Measurements from ENCODE around the gene HAGHL.

The HAGHL gene

DNA sequence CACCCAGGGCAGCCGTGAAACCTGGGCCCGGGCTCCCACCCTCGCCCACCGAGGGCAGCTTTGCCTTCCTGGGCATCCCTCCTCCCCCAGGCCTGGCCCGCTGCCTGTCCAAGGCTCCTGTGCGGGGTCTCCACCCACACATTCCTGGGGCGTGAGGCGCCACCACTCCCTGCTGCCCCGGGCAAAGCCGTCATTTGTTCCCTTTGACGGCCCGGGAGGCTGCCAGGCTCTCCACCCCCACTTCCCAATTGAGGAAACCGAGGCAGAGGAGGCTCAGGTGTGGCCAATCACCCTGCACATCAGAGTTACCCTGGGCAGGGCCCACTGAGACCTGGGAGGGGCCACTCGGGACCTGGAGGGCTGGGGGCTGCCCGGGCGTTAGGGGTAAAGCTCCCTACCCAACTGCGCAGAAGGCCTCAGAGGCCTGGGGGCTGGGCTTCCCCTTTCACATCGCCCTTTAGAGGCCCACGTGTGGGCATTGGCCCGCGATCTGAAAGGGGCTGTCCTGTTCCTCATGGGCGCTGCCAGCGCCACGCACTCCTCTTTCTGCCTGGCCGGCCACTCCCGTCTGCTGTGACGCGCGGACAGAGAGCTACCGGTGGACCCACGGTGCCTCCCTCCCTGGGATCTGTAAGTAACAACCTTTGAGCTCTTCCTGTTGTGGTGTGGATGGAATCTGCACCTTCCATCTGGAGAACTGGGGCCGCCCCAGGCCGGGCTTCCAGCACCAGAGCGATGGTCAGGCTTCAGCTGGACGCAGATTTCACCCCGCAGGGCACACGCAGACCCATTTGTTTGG is 33.8 kb downstream of the HAGHL start, which contains the start of gene MSLN:
Gene MSLN (plus strand): TSS at position 190 of the 799 bp plus-strand sequence. CDS start 1,947 bp downstream, outside the sequence.
- peak; percentile 11; the same call in 1 of the 3 replicates for ATAC-seq
- no peak for TF ChIP-seq ZNF565 (CRISPR knock-in tag; conservative IDR thresholded peaks at IDR 0.05; ENCODE audit: low read depth)
- TF ChIP-seq, protein P1, sequence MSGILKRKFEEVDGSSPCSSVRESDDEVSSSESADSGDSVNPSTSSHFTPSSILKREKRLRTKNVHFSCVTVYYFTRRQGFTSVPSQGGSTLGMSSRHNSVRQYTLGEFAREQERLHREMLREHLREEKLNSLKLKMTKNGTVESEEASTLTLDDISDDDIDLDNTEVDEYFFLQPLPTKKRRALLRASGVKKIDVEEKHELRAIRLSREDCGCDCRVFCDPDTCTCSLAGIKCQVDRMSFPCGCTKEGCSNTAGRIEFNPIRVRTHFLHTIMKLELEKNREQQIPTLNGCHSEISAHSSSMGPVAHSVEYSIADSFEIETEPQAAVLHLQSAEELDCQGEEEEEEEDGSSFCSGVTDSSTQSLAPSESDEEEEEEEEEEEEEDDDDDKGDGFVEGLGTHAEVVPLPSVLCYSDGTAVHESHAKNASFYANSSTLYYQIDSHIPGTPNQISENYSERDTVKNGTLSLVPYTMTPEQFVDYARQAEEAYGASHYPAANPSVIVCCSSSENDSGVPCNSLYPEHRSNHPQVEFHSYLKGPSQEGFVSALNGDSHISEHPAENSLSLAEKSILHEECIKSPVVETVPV (CRISPR knock-in tag; IDR thresholded peaks at IDR 0.05), result no peak
- TF ChIP-seq, protein P2, sequence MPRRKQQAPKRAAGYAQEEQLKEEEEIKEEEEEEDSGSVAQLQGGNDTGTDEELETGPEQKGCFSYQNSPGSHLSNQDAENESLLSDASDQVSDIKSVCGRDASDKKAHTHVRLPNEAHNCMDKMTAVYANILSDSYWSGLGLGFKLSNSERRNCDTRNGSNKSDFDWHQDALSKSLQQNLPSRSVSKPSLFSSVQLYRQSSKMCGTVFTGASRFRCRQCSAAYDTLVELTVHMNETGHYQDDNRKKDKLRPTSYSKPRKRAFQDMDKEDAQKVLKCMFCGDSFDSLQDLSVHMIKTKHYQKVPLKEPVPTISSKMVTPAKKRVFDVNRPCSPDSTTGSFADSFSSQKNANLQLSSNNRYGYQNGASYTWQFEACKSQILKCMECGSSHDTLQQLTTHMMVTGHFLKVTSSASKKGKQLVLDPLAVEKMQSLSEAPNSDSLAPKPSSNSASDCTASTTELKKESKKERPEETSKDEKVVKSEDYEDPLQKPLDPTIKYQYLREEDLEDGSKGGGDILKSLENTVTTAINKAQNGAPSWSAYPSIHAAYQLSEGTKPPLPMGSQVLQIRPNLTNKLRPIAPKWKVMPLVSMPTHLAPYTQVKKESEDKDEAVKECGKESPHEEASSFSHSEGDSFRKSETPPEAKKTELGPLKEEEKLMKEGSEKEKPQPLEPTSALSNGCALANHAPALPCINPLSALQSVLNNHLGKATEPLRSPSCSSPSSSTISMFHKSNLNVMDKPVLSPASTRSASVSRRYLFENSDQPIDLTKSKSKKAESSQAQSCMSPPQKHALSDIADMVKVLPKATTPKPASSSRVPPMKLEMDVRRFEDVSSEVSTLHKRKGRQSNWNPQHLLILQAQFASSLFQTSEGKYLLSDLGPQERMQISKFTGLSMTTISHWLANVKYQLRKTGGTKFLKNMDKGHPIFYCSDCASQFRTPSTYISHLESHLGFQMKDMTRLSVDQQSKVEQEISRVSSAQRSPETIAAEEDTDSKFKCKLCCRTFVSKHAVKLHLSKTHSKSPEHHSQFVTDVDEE (CRISPR knock-in tag; IDR thresholded peaks at IDR 0.05), result no peak
- TF ChIP-seq TOX (CRISPR knock-in tag; IDR thresholded peaks at IDR 0.05; ENCODE audit: borderline replicate concordance), result no peak
- no peak for TF ChIP-seq ISL1 (CRISPR knock-in tag; IDR thresholded peaks at IDR 0.05)
- no peak for TF ChIP-seq ZC3H10 (CRISPR knock-in tag; IDR thresholded peaks at IDR 0.05)

DNA sequence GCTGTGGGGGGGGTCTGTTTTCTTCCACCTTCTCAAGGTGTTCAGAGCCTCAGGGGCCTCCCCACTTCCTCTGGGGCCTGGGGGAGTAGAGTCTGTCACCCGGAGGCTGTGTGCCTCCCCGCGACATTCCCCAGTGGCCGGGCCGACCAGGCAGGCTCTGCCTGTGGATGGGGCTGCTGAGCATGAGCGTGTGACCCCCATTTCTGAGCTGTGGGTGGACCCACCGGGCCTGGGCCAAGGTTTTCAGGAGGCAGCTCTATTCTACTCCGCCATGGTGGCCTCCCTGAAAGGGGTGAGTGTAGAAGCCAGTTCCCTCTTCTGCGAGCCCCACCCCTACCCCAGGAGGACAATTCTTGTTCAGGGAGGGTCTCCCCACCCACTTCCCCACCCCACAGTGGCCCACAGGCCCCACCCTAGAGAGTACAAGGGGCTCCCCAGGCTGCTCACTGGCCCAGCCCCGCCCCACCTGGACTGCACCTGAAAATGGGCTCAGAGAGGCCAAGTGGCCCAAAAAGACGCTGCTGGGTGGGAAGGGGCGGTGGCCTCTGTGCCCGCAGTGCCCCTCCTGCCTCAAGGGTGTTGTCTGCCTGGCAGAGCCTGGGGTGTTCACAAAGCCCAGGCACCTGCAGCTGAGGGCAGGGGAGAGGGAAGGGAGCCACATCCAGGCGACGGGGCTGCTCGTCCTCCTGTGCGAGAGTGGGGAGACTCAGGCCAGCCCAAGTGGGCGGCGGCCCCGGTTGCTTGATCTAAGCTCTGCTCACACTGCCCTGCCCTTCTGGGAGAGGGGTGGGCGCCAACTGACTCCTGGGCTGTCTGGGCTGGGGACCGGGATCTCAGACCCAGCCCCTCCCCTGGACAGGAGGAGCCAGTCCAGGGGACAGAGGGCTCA is 35.0 kb downstream of the HAGHL start:
- no peak for ATAC-seq
- TF ChIP-seq, protein P3, sequence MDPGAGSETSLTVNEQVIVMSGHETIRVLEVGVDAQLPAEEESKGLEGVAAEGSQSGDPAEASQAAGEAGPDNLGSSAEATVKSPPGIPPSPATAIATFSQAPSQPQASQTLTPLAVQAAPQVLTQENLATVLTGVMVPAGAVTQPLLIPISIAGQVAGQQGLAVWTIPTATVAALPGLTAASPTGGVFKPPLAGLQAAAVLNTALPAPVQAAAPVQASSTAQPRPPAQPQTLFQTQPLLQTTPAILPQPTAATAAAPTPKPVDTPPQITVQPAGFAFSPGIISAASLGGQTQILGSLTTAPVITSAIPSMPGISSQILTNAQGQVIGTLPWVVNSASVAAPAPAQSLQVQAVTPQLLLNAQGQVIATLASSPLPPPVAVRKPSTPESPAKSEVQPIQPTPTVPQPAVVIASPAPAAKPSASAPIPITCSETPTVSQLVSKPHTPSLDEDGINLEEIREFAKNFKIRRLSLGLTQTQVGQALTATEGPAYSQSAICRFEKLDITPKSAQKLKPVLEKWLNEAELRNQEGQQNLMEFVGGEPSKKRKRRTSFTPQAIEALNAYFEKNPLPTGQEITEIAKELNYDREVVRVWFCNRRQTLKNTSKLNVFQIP (CRISPR knock-in tag; IDR thresholded peaks at IDR 0.05; ENCODE audit: borderline replicate concordance, low read depth), result no peak
- no peak for TF ChIP-seq PPARA (CRISPR knock-in tag; IDR thresholded peaks at IDR 0.05; ENCODE audit: borderline replicate concordance)
- no peak for TF ChIP-seq ZNF8 (CRISPR knock-in tag; IDR thresholded peaks at IDR 0.05)
- TF ChIP-seq CSDC2 (CRISPR knock-in tag; IDR thresholded peaks at IDR 0.05), result no peak
- no peak for TF ChIP-seq OSR1 (CRISPR knock-in tag; IDR thresholded peaks at IDR 0.05)
- no peak for TF ChIP-seq ZFP30 (CRISPR knock-in tag; IDR thresholded peaks at IDR 0.05)
- TF ChIP-seq ZNF565 (CRISPR knock-in tag; conservative IDR thresholded peaks at IDR 0.05; ENCODE audit: low read depth), result no peak
- TF ChIP-seq BACH2 (CRISPR knock-in tag; IDR thresholded peaks at IDR 0.05; ENCODE audit: borderline replicate concordance), result no peak
- no peak for TF ChIP-seq GLIS3 (CRISPR knock-in tag; IDR thresholded peaks at IDR 0.05)
- no peak for TF ChIP-seq ESRRG (CRISPR knock-in tag; IDR thresholded peaks at IDR 0.05)
- TF ChIP-seq, protein P4, sequence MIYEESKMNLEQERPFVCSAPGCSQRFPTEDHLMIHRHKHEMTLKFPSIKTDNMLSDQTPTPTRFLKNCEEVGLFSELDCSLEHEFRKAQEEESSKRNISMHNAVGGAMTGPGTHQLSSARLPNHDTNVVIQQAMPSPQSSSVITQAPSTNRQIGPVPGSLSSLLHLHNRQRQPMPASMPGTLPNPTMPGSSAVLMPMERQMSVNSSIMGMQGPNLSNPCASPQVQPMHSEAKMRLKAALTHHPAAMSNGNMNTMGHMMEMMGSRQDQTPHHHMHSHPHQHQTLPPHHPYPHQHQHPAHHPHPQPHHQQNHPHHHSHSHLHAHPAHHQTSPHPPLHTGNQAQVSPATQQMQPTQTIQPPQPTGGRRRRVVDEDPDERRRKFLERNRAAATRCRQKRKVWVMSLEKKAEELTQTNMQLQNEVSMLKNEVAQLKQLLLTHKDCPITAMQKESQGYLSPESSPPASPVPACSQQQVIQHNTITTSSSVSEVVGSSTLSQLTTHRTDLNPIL (CRISPR knock-in tag; IDR thresholded peaks at IDR 0.05; ENCODE audit: low read depth), result no peak
- TF ChIP-seq, protein P2 (CRISPR knock-in tag; IDR thresholded peaks at IDR 0.05), result no peak
- TF ChIP-seq ZC3H10 (CRISPR knock-in tag; IDR thresholded peaks at IDR 0.05), result no peak
- no peak for TF ChIP-seq SNAI2 (CRISPR knock-in tag; IDR thresholded peaks at IDR 0.05)
- TF ChIP-seq, protein P1 (CRISPR knock-in tag; IDR thresholded peaks at IDR 0.05), result no peak
- TF ChIP-seq, protein P5, sequence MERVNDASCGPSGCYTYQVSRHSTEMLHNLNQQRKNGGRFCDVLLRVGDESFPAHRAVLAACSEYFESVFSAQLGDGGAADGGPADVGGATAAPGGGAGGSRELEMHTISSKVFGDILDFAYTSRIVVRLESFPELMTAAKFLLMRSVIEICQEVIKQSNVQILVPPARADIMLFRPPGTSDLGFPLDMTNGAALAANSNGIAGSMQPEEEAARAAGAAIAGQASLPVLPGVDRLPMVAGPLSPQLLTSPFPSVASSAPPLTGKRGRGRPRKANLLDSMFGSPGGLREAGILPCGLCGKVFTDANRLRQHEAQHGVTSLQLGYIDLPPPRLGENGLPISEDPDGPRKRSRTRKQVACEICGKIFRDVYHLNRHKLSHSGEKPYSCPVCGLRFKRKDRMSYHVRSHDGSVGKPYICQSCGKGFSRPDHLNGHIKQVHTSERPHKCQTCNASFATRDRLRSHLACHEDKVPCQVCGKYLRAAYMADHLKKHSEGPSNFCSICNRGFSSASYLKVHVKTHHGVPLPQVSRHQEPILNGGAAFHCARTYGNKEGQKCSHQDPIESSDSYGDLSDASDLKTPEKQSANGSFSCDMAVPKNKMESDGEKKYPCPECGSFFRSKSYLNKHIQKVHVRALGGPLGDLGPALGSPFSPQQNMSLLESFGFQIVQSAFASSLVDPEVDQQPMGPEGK (CRISPR knock-in tag; IDR thresholded peaks at IDR 0.05; ENCODE audit: borderline replicate concordance), result no peak
- TF ChIP-seq RARB (CRISPR knock-in tag; IDR thresholded peaks at IDR 0.05), result no peak
- no peak for TF ChIP-seq ZNF70 (CRISPR knock-in tag; IDR thresholded peaks at IDR 0.05)

All from SK-N-SH treated with all-trans-retinoic acid at 6 μM for 48 hours (cell line).